Adrenal gland (tissue), 12 donors: Measurements from ENCODE around the gene ERC2. TPM values are rescaled to one million over a fixed set of nuclear protein-coding genes. Genes with fewer than 3 reads are reported as not detected.

Experiments
- DNase-seq, 7 donors: peaks; one replicate each; pipeline ENCODE4 v3.0.0-alpha.2; 2019 to 2020
- H3K27ac ChIP-seq, 5 donors: fragments of 200-600 bp; sonication (generic) in 4 of 5; 1 replicate in 3 of 5; 2 replicates in 2 of 5; pipeline versions ENCODE4 v1.5.1 to v1.8.0; 2016 to 2020; ENCODE audit warnings: mild to moderate bottlenecking in 1 of 5
- H3K27me3 ChIP-seq: fragments of 200-600 bp; 2 replicates; pipeline ENCODE4 v1.8.0; 2021
- H3K36me3 ChIP-seq, 2 donors: fragments of 200-600 bp; replicated peaks in 1 of 2; 1 replicate in 1 of 2; 2 replicates in 1 of 2; pipeline versions ENCODE4 v1.5.1 to v1.8.0; 2018 to 2022
- H3K4me1 ChIP-seq, 2 donors: fragments of 200-600 bp; replicated peaks in 1 of 2; 1 replicate in 1 of 2; 2 replicates in 1 of 2; pipeline versions ENCODE4 v1.5.1 to v1.8.0; 2018 to 2021
- H3K4me3 ChIP-seq, 4 donors: fragments of 200-600 bp; sonication (generic) in 3 of 4; one replicate each; pipeline ENCODE4 v1.5.1; 2016 to 2018
- H3K9me3 ChIP-seq, 3 donors: fragments of 200-600 bp; sonication (generic) in 1 of 3; replicated peaks in 1 of 3; 1 replicate in 2 of 3; 2 replicates in 1 of 3; pipeline versions ENCODE4 v1.5.1 to v1.8.0; 2016 to 2021
- CTCF ChIP-seq, 6 experiments: fragments of 450-650 bp in 4 of 6; fragments of 200-600 bp in 2 of 6; sonication (generic) in 1 of 6; IDR thresholded peaks; 1 replicate in 5 of 6; 2 replicates in 1 of 6; pipeline versions ENCODE4 v1.5.1 to v1.8.0; 2016 to 2021; ENCODE audit warnings: antibody characterized with exemption in 6 of 6, mild to moderate bottlenecking in 2 of 6, moderate library complexity in 1 of 6
- POLR2A ChIP-seq, 2 donors: fragments of 450-650 bp; IDR thresholded peaks; one replicate each; pipeline ENCODE4 v1.6.1; 2017; ENCODE audit warnings: antibody characterized with exemption in 2 of 2, mild to moderate bottlenecking in 2 of 2, moderate library complexity in 1 of 2
- WGBS, 4 donors: extraction: QIAGEN DNeasy Blood & Tissue Kit in 2 of 4; methylation state at CpG; one replicate each; pipeline versions ENCODE4 v1.1.5 to v1.1.7; 2013 to 2017; 5-methylcytosine and 5-hydroxymethylcytosine counted together
- intact Hi-C, 2 donors: fragments of 100-400 bp; cut with DNase I; formaldehyde crosslinking; loops; one replicate each; pipeline versions ENCODE4 v1.14.1 to v1.15.0; 2022 to 2023
- polyA plus RNA-seq, 3 donors: library from polyadenylated mRNA; stranded (reverse); fragments of 200-250 nt in 2 of 3; fragments of 350-450 nt in 1 of 3; fragmentation: Illumina TruSeq in 1 of 3; extraction: RNeasy Lipid Tissue Mini Kit (QIAGEN cat#74804) in 1 of 3; gene quantifications; one replicate each; pipeline ENCODE4 v1.2.3, GENCODE V29; 2013 to 2014
- total RNA-seq, 9 donors: library from RNA; depleted of rRNA in 4 of 9; stranded (reverse); fragments of >200 nt in 4 of 9; fragments of 120-200 nt in 1 of 9; fragmentation: NEBNext Ultra II Directional in 1 of 9; extraction: Animal tissue kit (Norgen Biotek cat#: 25700) in 1 of 9; gene quantifications; one replicate each; pipeline versions ENCODE4 v1.1.0 to v1.2.4, GENCODE V29; 2013 to 2023
- donor health status: healthy with polysubstance abuse.
- donor health status: Bipolar disorder and iron deficiency.
- donor health status: DM: yes; HTN: yes; CAD: no.
- donor health status: DM: no; HTN: no; CAD: no.
- donor health status: DM: no; HTN: no; CAD: no.
- donor health status: DM: yes; HTN: yes; CAD: no.

Gene ERC2
- total and polyA plus RNA-seq, 12 donors = 0.47 to 5.8 (median 1.5) TPM

DNA sequence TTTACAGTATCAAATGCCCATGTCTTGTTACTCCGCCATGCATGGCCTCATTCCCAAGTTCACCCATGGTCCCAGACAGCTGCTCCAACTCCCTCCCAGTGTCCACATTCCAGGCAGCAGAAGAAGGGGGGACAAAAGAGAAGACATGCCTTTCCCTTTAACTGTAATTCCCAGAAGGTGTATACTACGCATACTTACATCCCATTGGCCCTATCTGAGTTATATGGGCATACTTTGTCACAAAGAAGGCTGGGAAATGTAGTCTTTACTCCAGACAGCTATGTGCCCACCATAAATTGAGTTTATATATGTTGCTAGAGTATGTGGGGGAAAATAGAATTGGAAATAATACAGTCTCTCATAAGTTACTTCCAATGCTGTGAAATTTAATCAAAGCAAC is 70.5 kb downstream of the ERC2 start:
- H3K27me3 ChIP-seq = no peaks in the 10 kb centered on the region
- no peak overlapping the region for H3K27ac ChIP-seq
- no peak overlapping the region for H3K4me3 ChIP-seq
- no peaks in the 10 kb centered on the region for H3K9me3 ChIP-seq
- H3K4me1 ChIP-seq = no peaks in the 10 kb centered on the region
- H3K36me3 ChIP-seq = no peaks in the 10 kb centered on the region
- TF ChIP-seq POLR2A (IDR thresholded peaks at IDR 0.05) (no peak), CTCF (IDR thresholded peaks at IDR 0.05) (no peak)
- WGBS, 4 donors = 85 to 100% (median 86%) methylated on average over 2 of the region's 2 CpGs
- intact Hi-C loops = no loop called here
- no peak for DNase-seq

DNA sequence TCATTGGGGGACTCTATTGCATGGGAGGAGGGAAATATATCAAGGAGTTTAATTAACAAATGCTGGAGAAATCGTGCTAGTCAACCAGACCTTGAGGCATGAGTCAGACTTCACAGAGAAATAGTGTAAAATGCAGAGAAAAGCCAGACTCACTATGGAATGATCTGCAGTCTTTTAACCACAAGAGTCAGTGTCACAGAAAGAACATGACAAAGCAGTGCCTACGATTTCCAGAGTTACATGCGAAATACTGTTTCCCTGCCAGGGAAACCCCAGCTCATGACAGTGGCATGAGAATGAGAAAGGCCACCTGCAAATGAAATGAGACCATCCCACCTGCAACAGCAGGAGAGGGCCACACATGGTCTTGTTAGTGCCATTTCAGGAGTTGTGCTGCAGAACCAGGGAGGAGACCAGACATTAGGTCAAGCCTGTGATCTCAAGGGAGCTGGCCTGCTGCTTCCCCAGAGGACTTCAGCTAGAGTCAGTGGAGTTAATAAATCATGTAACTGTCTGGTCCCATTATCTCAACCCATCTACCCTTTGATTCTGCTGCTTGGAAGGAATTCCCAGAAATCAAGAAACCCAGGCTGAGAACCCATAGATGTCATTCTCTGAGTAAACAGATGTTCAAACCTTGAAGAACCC is 79.0 kb downstream of the ERC2 start:
- intact Hi-C loops = no loop called here
- TF ChIP-seq CTCF (IDR thresholded peaks at IDR 0.05) = no peak
- no peak for TF ChIP-seq POLR2A (IDR thresholded peaks at IDR 0.05)
- DNase-seq = no peak
- Histone ChIP-seq H3K36me3 (no peaks in the 10 kb centered on the region), H3K27ac (no peak overlapping the region), H3K27me3 (no peaks in the 10 kb centered on the region), H3K4me3 (no peak overlapping the region), H3K4me1 (no peaks in the 10 kb centered on the region), H3K9me3 (no peaks in the 10 kb centered on the region)
- WGBS, 4 donors = 46 to 61% (median 52%) methylated on average over 3 of the region's 3 CpGs

- Histone ChIP-seq H3K4me1 (no peaks in the 10 kb centered on the region), H3K27ac (no peak overlapping the region), H3K27me3 (no peaks in the 10 kb centered on the region), H3K36me3 (no peaks in the 10 kb centered on the region), H3K4me3 (no peak overlapping the region), H3K9me3 (no peaks in the 10 kb centered on the region)
- DNase-seq = no peak
- WGBS, 4 donors = 68 to 80% (median 75%) methylated on average over 3 of the region's 3 CpGs
- TF ChIP-seq CTCF (IDR thresholded peaks at IDR 0.05) = no peak
- TF ChIP-seq POLR2A (IDR thresholded peaks at IDR 0.05) = no peak
- intact Hi-C loops = no loop called here
These were observed 85.2 kb downstream of the ERC2 start for GRCh38 chr3:56383092-56383491.

GRCh38 chr3:56379723-56380287 is 88.5 kb downstream of the ERC2 start:
- no peaks in the 10 kb centered on the region for H3K9me3 ChIP-seq
- no peak overlapping the region for H3K27ac ChIP-seq
- H3K4me3 ChIP-seq = no peak overlapping the region
- H3K27me3 ChIP-seq = no peaks in the 10 kb centered on the region
- H3K4me1 ChIP-seq = no peaks in the 10 kb centered on the region
- 47 to 61% (median 51%) methylated on average over 7 of the region's 7 CpGs for WGBS, 4 donors
- intact Hi-C loops = no loop called here
- no peak for DNase-seq
- H3K36me3 ChIP-seq = no peaks in the 10 kb centered on the region
- TF ChIP-seq CTCF (IDR thresholded peaks at IDR 0.05) = no peak
- no peak for TF ChIP-seq POLR2A (IDR thresholded peaks at IDR 0.05)
